Endothelial cell of umbilical vein (primary cell): ENCODE data around the gene KIF5C. TPM values are rescaled to one million over a fixed set of nuclear protein-coding genes. Genes with fewer than 3 reads are reported as not detected.

Experiments
- BruUV-seq: library from RNA; stranded (reverse); fragments of 400-500 nt; replicated peaks from 2 replicates; lab custom pipeline; 2021; lab: Mats Ljungman, UMichigan
- CTCF ChIA-PET: fragments of 300-600, 350-600 bp; sonication (Branson Sonifier 250); formaldehyde crosslinking; loops from one replicate; lab custom pipeline; 2021; ENCODE audit warnings: antibody characterized with exemption, inconsistent platforms; lab: Charles Lee
- POLR2A ChIA-PET: fragments of 300-600, 350-600 bp; sonication (Branson Sonifier 250); formaldehyde crosslinking; loops from one replicate; lab custom pipeline; 2021; ENCODE audit warnings: antibody characterized with exemption, inconsistent platforms; lab: Charles Lee
- DNase-seq: peaks from one replicate; pipeline ENCODE4 v3.0.0-alpha.2; 2011; ENCODE audit warnings: low read depth, low spot score
- FAIRE-seq: peaks from 2 replicates; lab custom pipeline; 2011; peaks lifted over from hg19 to GRCh38; lab: Jason Lieb, UNC
- H2AFZ ChIP-seq: 2 replicates; pipeline ENCODE4 v1.6.0; 2012; ENCODE audit warnings: low read depth, low read length, control low read depth, inconsistent platforms
- H3K27ac ChIP-seq: 2 replicates; pipeline ENCODE4 v1.5.1; 2011; ENCODE audit warnings: low read depth, mild to moderate bottlenecking, control low read depth, low read length, moderate library complexity; ENCODE audit not compliant: insufficient read depth
- H3K27me3 ChIP-seq, 2 experiments: 2 replicates each; pipeline versions ENCODE4 v1.6.0 to v1.6.1; 2011; ENCODE audit warnings: low read length in 2 of 2, mixed read lengths in 1 of 2; ENCODE audit not compliant: control insufficient read depth in 2 of 2, insufficient read depth in 2 of 2
- H3K36me3 ChIP-seq, 2 experiments: 2 replicates in 1 of 2; 3 replicates in 1 of 2; pipeline ENCODE4 v1.5.1; 2011; ENCODE audit warnings: low read length in 2 of 2, mild to moderate bottlenecking in 1 of 2, moderate library complexity in 1 of 2; ENCODE audit not compliant: control insufficient read depth in 2 of 2, insufficient read depth in 2 of 2; ENCODE audit errors: extremely low read depth in 1 of 2
- H3K4me1 ChIP-seq: 3 replicates; pipeline ENCODE4 v1.5.1; 2011; ENCODE audit warnings: mild to moderate bottlenecking, low read length; ENCODE audit not compliant: control insufficient read depth, insufficient read depth; ENCODE audit errors: extremely low read depth
- H3K4me2 ChIP-seq: 2 replicates; pipeline ENCODE4 v1.6.1; 2011; ENCODE audit warnings: low read length, control low read depth, mixed read lengths; ENCODE audit not compliant: insufficient read depth
- H3K4me3 ChIP-seq, 3 experiments: fragments of 200-600 bp in 1 of 3; sonication (generic), shearing (Covaris generic) in 1 of 3; replicated peaks in 1 of 3; 2 replicates each; pipeline ENCODE4 v1.5.1; 2011 to 2016; ENCODE audit warnings: control low read depth in 3 of 3, low read length in 3 of 3, mild to moderate bottlenecking in 2 of 3, inconsistent platforms in 1 of 3, low read depth in 1 of 3, moderate library complexity in 1 of 3; ENCODE audit not compliant: insufficient read depth in 1 of 3
- H3K79me2 ChIP-seq: 2 replicates; pipeline ENCODE4 v1.6.0; 2012; ENCODE audit warnings: low read length, inconsistent platforms; ENCODE audit not compliant: control insufficient read depth, insufficient read depth
- H3K9ac ChIP-seq: replicated peaks from 2 replicates; pipeline ENCODE3; 2011; ENCODE audit warnings: low read length, control low read depth; ENCODE audit not compliant: insufficient read depth; ENCODE audit errors: extremely low read depth
- H3K9me1 ChIP-seq: replicated peaks from 3 replicates; pipeline ENCODE4 v1.6.0; 2011; ENCODE audit warnings: mild to moderate bottlenecking, low read length; ENCODE audit not compliant: control insufficient read depth, insufficient read depth; ENCODE audit errors: extremely low read depth
- H3K9me3 ChIP-seq: replicated peaks from 2 replicates; pipeline ENCODE4 v1.5.1; 2012; ENCODE audit warnings: low read length, inconsistent platforms; ENCODE audit not compliant: control insufficient read depth, insufficient read depth
- H4K20me1 ChIP-seq: replicated peaks from 2 replicates; pipeline ENCODE3; 2011; ENCODE audit warnings: mild to moderate bottlenecking, low read length; ENCODE audit not compliant: control insufficient read depth, insufficient read depth; ENCODE audit errors: extremely low read depth
- CTCF ChIP-seq, 2 donors: IDR thresholded peaks; 1 replicate in 1 of 2; 2 replicates in 1 of 2; pipeline ENCODE4 v1.5.1; 2011; ENCODE audit warnings: low read length in 2 of 2, mild to moderate bottlenecking in 2 of 2, moderate library complexity in 2 of 2, control low read depth in 1 of 2, inconsistent platforms in 1 of 2, low read depth in 1 of 2; ENCODE audit not compliant: insufficient read depth in 1 of 2; ENCODE audit errors: extremely low read depth in 1 of 2
- EZH2 ChIP-seq: IDR thresholded peaks from 2 replicates; pipeline ENCODE4 v1.6.1; 2012; ENCODE audit warnings: borderline replicate concordance, low read depth, mild to moderate bottlenecking, moderate library complexity, low read length, inconsistent platforms; ENCODE audit not compliant: severe bottlenecking
- FOS ChIP-seq: IDR thresholded peaks from 2 replicates; pipeline ENCODE4 v1.6.1; 2011; ENCODE audit warnings: mild to moderate bottlenecking, low read length, moderate library complexity, borderline replicate concordance; ENCODE audit not compliant: insufficient read depth
- GATA2 ChIP-seq: IDR thresholded peaks from 2 replicates; pipeline ENCODE4 v1.7.0; 2011; ENCODE audit warnings: low read depth, mild to moderate bottlenecking, moderate library complexity, mixed read lengths, low read length; ENCODE audit not compliant: insufficient read length, insufficient read depth
- JUN ChIP-seq: IDR thresholded peaks from 2 replicates; pipeline ENCODE4 v1.6.1; 2011; ENCODE audit warnings: borderline replicate concordance, low read depth; ENCODE audit not compliant: insufficient read length, insufficient read depth
- MAX ChIP-seq: IDR thresholded peaks from 2 replicates; pipeline ENCODE4 v1.6.1; 2011; ENCODE audit not compliant: insufficient read depth, insufficient read length
- MYC ChIP-seq: IDR thresholded peaks from one replicate; pipeline ENCODE4 v1.6.1; 2011; ENCODE audit warnings: mild to moderate bottlenecking, low read depth, low read length
- POLR2A ChIP-seq: IDR thresholded peaks from 2 replicates; pipeline ENCODE4 v1.6.1; 2012; ENCODE audit warnings: low read depth, mild to moderate bottlenecking, control low read depth, low read length
- POLR2AphosphoS5 ChIP-seq: IDR thresholded peaks from 2 replicates; pipeline ENCODE4 v1.6.1; 2012; ENCODE audit warnings: low read depth, mild to moderate bottlenecking, control low read depth, low read length, moderate library complexity; ENCODE audit not compliant: insufficient read depth
- dilution Hi-C: fragments of 300-500 bp; cut with MboI; formaldehyde crosslinking; loops from one replicate; pipeline ENCODE4 v1.15.0; 2019; ENCODE audit warnings: low sequenced_read_pairs; ENCODE audit not compliant: extremely low pct_ligation_motif_present
- intact Hi-C: fragments of 100-400 bp; cut with micrococcal nuclease; formaldehyde crosslinking; loops from one replicate; pipeline ENCODE4 v1.10.0; 2022
- polyA plus RNA-seq, 4 experiments: library from polyadenylated mRNA; depleted of rRNA in 3 of 4; stranded (reverse) in 3 of 4; unstranded in 1 of 4; fragments of >200 nt; gene quantifications; 2 replicates each; pipeline versions ENCODE4 v1.2.1 to v1.2.3, GENCODE V29; 2011 to 2012; ENCODE audit warnings: missing spikeins in 1 of 4
- total RNA-seq: library from RNA; stranded (reverse); gene quantifications from 2 replicates; pipeline ENCODE4 v1.2.3, GENCODE V29; 2021

The KIF5C gene
- total and polyA plus RNA-seq, 2 donors (not counting 3 experiments of a cell fraction or from before 2014, with no cell fraction given): 0.01 to 0.55 TPM

- BruUV-seq: no TSS peak
- intact Hi-C loops (no loop called here), dilution Hi-C loops (no loop called here)
- no peak overlapping the region for H3K4me3 ChIP-seq
- FAIRE-seq: no peak
- no peaks in the 10 kb centered on the region for H3K9me1 ChIP-seq
- no peaks in the 10 kb centered on the region for H3K79me2 ChIP-seq
- H3K9ac ChIP-seq: no peak overlapping the region
- H3K4me2 ChIP-seq: no peak overlapping the region
- TF ChIP-seq MYC: no peak
- no peak for TF ChIP-seq POLR2AphosphoS5
- no peak for TF ChIP-seq FOS
- TF ChIP-seq JUN: no peak
- no peak for TF ChIP-seq EZH2
- no peak for TF ChIP-seq POLR2A
- no peak for TF ChIP-seq GATA2
- no peak for TF ChIP-seq CTCF (IDR thresholded peaks at IDR 0.05; ENCODE audit: extremely low read depth in 1 of 2, insufficient read depth in 1 of 2, low read depth in 1 of 2, low read length in 2 of 2)
- TF ChIP-seq MAX: no peak
- H3K4me1 ChIP-seq: no peaks in the 10 kb centered on the region
- H4K20me1 ChIP-seq: no peaks in the 10 kb centered on the region
- peaks cover 2 to 3% of the 10 kb centered on the region in 2 experiments for H3K27me3 ChIP-seq
- ChIA-PET CTCF (interaction anchor here (0.8 to 7.2 kb wide), 5 partner anchors 11 to 554 kb away, joined by 3 to 212 read pairs (median 5); no protein-coding TSS in a partner anchor), POLR2A (no interaction called here)
- H3K27ac ChIP-seq: no peak overlapping the region
- no peak overlapping the region for H2AFZ ChIP-seq
- H3K9me3 ChIP-seq: no peaks in the 10 kb centered on the region
- H3K36me3 ChIP-seq: no peaks in the 10 kb centered on the region
- no peak for DNase-seq
These were observed 144.7 kb downstream of the KIF5C start for GRCh38 chr2:149019768-149020167.
